ENCODE results near the gene NTF3. TPM values are rescaled to one million over a fixed set of nuclear protein-coding genes. Genes with fewer than 3 reads are reported as not detected.
"Not testable (repeated sequence)": the region's sequence is repeated elsewhere in the genome, so short reads cannot be mapped to it uniquely, and the experiment has no call there.

Gene NTF3
- total RNA-seq, 1 donor from 2014 or later, result 1.1 TPM

DNA sequence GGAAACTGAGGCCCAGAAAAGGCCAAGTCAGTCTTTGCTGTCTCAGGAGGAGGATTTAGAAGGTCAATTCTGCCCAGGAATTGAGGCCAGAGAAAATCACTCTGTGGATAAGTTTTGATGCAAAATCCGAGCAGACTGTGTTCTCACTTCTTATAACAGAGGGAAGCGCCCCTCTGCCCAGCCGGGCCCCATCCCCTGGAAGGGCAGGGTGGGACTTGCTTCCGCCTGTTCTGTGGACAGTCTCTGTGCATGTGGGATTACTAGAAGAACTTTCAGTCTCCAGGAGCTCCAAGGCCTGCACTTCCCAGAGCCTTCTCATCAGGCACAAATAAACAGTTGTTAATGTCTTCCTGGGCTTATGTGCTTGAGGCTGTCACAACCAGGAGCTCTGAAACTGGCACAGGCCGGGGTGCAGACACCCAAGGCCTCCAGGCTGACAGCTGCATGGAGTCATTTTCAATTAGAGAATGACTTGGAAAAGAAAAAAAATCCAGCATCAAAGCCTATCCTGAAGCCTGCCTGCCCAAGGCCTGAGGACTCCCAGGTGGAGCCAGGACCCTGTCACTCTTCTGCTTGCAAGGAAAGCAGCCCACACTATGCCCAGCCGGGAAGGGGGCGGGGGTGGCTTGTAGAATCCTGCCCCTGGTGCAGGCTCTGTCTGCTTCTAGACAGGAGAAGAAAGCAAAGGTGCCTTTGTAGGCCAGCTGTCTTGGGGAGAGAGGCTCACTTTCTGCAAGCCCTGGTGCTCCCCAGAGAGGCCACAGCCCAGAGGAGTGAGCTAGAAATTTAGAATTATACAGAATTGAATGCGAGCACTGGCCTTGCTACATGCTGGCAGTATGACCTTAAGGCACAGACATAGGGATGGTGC, 84.7 kb downstream of the NTF3 start:
- DNase-seq (no peak), ATAC-seq (ENCODE audit: poor library complexity) (no peak)
- intact Hi-C loops (cut with DNase I), result no loop called here

- intact Hi-C loops (cut with DNase I), result no loop called here
- DNase-seq (no peak), ATAC-seq (ENCODE audit: poor library complexity) (no peak)
Observed at GRCh38 chr12:5518584-5519365, 86.9 kb downstream of the NTF3 start.

DNA sequence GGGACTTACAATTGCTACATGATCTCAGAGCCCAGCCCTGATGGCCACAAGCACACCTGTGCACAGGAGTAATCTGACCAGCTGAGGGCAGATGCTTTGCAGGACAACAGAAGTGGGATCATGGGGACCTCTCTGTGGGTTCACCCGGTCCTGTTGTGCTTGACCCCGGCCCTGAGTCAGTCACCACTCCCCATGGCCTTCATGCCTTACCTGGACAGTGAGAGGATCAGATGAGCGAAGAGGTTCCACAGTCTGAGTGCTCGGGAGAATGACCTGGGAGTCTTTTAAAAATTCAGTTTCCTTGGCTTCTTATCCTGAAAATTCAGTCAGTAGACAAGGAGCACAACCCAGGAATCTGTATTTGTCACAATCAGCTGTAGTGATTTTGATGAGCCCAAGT, 88.1 kb downstream of the NTF3 start:
- ATAC-seq (ENCODE audit: poor library complexity) (no peak), DNase-seq (no peak)
- intact Hi-C loops (cut with DNase I), result no loop called here

DNA sequence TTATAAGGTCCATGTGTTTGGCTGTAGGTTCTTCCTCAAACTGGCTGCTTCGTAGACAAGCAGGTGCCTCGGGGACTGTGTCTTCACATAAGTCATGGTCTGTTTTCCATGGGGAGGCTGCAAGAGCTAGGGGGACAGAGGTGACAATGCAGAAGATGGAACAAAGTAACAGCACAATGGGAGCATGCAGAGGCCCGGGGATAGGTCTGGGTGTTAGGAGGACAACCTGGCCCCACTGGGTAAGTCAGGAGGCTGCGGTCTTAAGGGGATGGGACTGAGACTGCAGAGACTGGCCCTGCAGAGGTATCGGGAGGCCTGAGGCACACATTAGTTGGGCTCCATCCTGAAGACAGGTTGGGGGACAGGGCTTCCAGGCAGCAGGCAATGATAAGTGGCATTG, 88.9 kb downstream of the NTF3 start:
- intact Hi-C loops (cut with DNase I), result no loop called here
- DNase-seq (no peak), ATAC-seq (ENCODE audit: poor library complexity) (no peak)

DNA sequence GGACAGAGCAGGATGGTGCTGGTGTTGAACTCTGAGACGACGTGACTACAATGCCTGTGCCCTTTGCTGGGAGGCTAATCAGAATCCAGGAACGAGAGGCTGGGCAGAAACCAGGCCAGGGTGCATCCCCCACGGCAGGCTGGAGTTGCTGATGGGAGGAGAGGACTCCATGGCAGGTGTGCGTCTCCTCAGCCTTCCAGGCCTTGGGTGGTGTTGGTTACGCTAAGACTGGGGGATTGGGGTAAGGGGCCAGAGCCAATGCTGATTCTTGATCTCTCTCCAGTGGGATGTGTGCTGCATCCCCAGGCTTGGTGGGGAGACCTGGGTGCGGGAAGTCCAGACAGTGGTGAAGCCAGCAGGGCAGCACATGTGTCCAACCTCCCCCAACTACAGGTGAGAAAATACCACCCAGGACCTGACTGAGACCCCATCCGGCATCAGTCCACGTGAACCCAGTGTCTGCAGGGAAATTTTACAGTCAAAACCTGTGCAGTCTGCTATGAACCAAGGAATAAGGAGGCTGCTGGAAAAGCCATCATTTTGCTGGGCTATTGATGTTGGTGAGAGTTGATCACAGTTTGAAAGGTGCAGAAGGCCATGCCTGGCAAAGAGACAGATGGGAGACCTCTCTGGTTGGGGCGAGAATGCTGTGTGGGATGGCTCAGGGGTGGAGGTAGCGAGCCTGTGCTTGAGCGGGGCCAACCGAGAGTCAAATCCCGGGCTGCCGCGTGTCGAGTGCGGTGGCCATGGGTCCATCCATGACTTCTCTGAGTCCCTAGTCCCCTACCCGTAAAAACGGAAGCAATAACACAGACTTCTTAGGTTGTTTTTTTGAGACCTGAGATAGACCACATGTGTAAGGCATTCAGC, 89.8 kb downstream of the NTF3 start:
- no peak for DNase-seq
- intact Hi-C loops (cut with DNase I), result no loop called here
- ATAC-seq (ENCODE audit: poor library complexity), result no peak

- DNase-seq, result no peak
- intact Hi-C loops (cut with DNase I), result no loop called here
- no peak for ATAC-seq (ENCODE audit: poor library complexity)
Observed at GRCh38 chr12:5522432-5523335, 90.8 kb downstream of the NTF3 start.

GRCh38 chr12:5523396-5524115, 91.6 kb downstream of the NTF3 start:
- ATAC-seq (ENCODE audit: poor library complexity) (no peak), DNase-seq (no peak)
- intact Hi-C loops (cut with DNase I), result no loop called here

DNA sequence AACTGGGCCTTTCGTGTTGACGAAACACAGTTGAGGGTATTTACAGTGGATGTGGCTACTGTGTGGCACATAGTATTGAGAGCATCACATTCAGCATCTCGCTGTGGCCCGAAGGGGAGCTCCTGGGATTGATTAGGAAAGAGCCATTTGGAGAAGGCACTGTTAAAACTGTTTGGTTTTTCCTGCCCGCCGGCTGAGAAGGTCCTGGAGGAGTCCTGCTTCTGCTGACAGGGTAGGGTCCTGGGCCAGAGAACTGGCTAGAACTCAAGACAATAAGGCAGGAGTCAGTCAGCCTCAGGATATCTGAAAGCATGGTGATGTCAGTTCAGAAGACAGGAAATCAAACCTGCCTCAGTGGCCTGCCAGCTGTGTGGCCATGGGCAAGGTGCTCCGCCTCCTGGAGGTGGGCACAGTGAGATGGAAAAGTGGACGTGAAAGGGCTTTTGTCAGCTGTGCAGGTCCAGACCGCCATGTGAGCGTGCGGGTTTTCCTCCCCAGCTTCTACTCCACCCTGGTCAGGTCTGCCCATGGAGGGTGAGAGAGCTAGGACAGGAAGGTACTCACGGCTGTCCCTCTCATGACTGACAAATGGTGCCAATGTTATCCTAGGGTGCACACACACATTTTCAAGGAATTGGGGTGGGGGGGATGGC, 92.3 kb downstream of the NTF3 start:
- intact Hi-C loops (cut with DNase I), result no loop called here
- DNase-seq, result no peak
- ATAC-seq (ENCODE audit: poor library complexity), result no peak

DNA sequence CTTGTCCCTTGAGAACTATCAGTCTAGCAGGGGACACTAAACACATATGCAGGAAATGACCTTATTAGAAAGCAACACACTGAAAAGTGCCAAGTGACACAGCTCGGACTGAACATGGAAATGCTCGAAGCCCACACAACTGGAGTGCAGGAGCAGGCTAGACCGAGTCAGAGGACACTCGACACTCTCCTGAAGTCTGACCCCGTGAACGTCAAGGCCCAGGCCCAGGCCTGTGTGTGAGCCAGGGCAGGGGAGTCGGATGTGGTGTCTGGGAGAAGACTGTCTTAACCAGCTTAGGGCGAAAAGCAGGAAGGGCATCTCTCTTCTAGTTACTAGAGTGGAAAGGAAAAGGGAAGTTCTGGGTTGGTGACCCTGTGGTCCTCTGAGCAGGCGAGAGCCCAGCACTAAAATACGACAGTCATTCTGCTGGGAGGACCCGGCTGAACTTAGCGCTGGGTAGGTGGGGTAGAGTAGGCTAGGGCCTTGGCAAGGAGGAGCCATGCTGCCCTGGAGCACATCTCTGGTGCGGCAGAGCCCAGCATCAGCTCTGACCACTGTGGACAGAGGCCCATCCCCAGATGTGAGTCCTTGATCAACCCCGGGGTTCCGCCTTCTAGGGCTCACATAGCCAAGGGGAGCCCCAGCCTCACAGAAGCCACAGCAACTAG, 93.0 kb downstream of the NTF3 start:
- ATAC-seq (ENCODE audit: poor library complexity) (no peak), DNase-seq (no peak)
- intact Hi-C loops (cut with DNase I), result no loop called here

GRCh38 chr12:5525783-5526367, 94.0 kb downstream of the NTF3 start:
- DNase-seq (no peak), ATAC-seq (ENCODE audit: poor library complexity) (no peak)
- intact Hi-C loops (cut with DNase I), result no loop called here

DNA sequence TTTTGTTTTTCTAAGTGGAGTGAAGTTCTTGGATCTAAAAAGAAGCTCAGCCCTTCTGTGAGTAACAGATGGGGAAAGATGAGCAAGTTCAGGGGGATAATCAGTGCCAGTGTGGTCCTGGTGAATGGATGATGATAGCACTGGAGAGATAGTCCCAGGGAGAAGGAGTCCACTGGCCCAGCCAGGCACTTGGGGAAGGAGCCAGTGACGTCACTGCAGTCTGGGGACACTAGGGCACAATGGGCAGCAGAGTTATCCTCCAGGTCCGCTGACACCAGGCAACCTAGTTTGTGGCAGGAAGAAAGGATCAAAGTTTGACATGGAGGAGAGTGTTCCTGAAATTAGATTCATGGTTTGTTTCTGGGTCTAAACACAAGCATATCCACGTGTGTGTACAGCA, 101.5 kb downstream of the NTF3 start:
- intact Hi-C loops (cut with DNase I), result no loop called here
- ATAC-seq (ENCODE audit: poor library complexity), result no peak
- DNase-seq, result no peak

DNA sequence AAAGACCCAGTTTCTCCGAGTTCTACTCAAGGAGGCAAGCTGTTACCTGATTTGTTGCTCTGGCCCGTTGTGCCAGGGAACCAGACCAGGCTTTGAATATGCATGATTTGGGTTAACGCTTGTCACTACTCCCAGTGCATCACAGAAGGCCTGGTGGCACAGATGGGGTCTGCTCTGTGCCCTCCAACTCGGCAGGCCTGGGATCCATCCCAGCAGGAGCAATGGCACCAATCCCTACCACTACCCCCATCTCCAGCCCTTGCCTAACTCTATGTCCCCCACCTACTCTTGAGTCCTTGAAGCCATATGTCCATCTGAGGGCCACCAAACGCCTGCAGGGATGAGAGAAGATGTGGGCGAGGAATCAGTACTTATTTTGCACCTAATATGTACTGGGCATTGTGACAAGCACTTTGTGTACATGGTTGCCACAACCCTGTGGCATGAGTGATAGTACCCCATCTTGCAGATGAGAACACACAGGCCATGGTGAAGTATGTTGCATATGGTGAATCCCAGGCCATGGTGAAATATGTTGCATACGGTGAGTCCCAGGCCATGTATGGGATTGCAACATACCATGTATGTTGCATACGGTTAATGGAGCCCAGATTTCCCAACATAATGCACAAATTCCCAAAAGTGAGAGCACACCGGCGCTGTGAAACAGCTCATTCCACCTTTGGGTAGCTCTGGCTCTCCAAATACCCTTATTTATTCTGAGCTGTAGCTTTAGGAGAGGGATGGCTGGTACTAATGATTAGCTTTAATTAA, 102.7 kb downstream of the NTF3 start:
- ATAC-seq (ENCODE audit: poor library complexity) (no peak), DNase-seq (no peak)
- intact Hi-C loops (cut with DNase I), result no loop called here

- intact Hi-C loops (cut with DNase I), result no loop called here
- DNase-seq, result no peak
Observed at GRCh38 chr12:5535541-5535940, 103.6 kb downstream of the NTF3 start.

DNA sequence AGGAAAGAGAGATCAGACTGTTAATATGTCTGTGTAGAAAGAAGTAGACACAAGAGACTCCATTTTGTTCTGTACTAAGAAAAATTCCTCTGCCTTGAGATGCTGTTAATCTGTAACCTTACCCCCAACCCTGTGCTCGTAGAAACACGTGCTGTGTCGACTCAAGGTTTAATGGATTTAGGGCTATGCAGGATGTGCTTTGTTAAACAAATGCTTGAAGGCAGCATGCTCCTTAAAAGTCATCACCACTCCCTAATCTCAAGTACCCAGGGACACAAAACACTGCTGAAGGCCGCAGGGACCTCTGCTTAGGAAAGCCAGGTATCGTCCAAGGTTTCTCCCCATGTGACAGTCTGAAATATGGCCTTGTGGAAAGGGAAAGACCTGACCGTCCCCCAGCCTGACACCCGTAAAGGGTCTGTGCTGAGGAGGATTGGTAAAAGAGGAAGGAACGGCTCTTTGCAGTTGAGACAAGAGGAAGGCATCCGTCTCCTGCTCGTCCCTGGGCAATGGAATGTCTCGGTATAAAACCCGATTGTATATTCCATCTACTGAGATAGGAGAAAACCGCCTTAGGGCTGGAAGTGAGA, 105.2 kb downstream of the NTF3 start:
- intact Hi-C loops (cut with DNase I); ATAC-seq (ENCODE audit: poor library complexity); DNase-seq: not testable (repeated sequence)

More at GRCh38 chr12:5535541-5535940, 103.6 kb downstream of the NTF3 start:
- no peak for ATAC-seq (ENCODE audit: poor library complexity)

DNA sequence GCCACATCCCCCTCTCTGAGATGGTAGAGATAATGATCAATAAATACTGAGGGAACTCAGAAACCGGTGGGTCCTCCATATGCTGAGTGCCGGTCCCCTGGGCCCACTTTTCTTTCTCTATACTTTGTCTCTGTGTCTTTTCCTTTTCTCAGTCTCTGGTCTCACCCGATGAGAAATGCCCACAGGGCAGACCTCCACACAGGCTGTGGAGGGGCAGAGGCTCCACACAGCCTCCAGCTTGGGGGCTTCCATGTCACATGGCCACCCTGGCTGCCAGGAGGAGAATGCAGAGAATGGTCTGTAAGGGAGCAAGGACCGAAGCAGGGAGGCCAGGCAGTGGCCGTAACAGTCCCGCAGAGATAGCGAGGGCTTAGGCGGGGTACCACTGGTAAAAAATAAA, 105.9 kb downstream of the NTF3 start:
- DNase-seq (no peak), ATAC-seq (ENCODE audit: poor library complexity) (no peak)
- intact Hi-C loops (cut with DNase I), result no loop called here

Data from Right ventricle myocardium superior (tissue), 1 donor.